ENCODE data around the gene ACSBG1.

- TF ChIP-seq, protein P1, sequence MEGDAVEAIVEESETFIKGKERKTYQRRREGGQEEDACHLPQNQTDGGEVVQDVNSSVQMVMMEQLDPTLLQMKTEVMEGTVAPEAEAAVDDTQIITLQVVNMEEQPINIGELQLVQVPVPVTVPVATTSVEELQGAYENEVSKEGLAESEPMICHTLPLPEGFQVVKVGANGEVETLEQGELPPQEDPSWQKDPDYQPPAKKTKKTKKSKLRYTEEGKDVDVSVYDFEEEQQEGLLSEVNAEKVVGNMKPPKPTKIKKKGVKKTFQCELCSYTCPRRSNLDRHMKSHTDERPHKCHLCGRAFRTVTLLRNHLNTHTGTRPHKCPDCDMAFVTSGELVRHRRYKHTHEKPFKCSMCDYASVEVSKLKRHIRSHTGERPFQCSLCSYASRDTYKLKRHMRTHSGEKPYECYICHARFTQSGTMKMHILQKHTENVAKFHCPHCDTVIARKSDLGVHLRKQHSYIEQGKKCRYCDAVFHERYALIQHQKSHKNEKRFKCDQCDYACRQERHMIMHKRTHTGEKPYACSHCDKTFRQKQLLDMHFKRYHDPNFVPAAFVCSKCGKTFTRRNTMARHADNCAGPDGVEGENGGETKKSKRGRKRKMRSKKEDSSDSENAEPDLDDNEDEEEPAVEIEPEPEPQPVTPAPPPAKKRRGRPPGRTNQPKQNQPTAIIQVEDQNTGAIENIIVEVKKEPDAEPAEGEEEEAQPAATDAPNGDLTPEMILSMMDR (IDR thresholded peaks at IDR 0.05; ENCODE audit: insufficient read depth, low read length, poor library complexity, severe bottlenecking): no peak
- no peak for TF ChIP-seq EZH2phosphoT487 (conservative IDR thresholded peaks at IDR 0.05; ENCODE audit: low read length)
Observed at GRCh38 chr15:78182821-78183220, 51.5 kb downstream of the ACSBG1 start.

Data from SU-DHL-6 (cell line).